ENCODE results near the gene GMFB.
"Not testable (repeated sequence)": the region's sequence is repeated elsewhere in the genome, so short reads cannot be mapped to it uniquely, and the experiment has no call there.

GMFB gene

GRCh38 chr14:54490445-54491175 lies 1.8 kb upstream of the GMFB start:
- DNase-seq: no peak

- DNase-seq: no peak
These were observed 1.1 kb upstream of the GMFB start for GRCh38 chr14:54489731-54490444.

GRCh38 chr14:54489318-54489683 lies 521 bp upstream of the GMFB start:
- DNase-seq: no peak

GRCh38 chr14:54488318-54488645 lies 498 bp downstream of the GMFB start:
- no peak for DNase-seq

- no peak for DNase-seq
These were observed 1.0 kb downstream of the GMFB start for GRCh38 chr14:54487771-54488170.

- DNase-seq: no peak
These were observed 2.1 kb downstream of the GMFB start for GRCh38 chr14:54486685-54487084.

- no peak for DNase-seq
These were observed 4.9 kb downstream of the GMFB start for GRCh38 chr14:54483846-54484245.

GRCh38 chr14:54483073-54483745 lies 5.6 kb downstream of the GMFB start:
- DNase-seq: no peak

- DNase-seq: no peak
These were observed 7.1 kb downstream of the GMFB start for GRCh38 chr14:54481695-54482094.

- no peak for DNase-seq
These were observed 7.8 kb downstream of the GMFB start for GRCh38 chr14:54480830-54481562.

GRCh38 chr14:54478636-54479215 lies 10.1 kb downstream of the GMFB start:
- no peak for DNase-seq

- no peak for DNase-seq
These were observed 12.9 kb downstream of the GMFB start for GRCh38 chr14:54475911-54476310.

GRCh38 chr14:54475187-54475899 lies 13.4 kb downstream of the GMFB start:
- DNase-seq: no peak

- no peak for DNase-seq
These were observed 14.5 kb downstream of the GMFB start for GRCh38 chr14:54474232-54474793.

GRCh38 chr14:54472315-54472714 lies 16.5 kb downstream of the GMFB start:
- no peak for DNase-seq

- no peak for DNase-seq
These were observed 17.1 kb downstream of the GMFB start for GRCh38 chr14:54471641-54472040.

- no peak for DNase-seq
These were observed 18.1 kb downstream of the GMFB start for GRCh38 chr14:54470701-54471100.

GRCh38 chr14:54467280-54467679 lies 21.5 kb downstream of the GMFB start:
- DNase-seq: no peak

- DNase-seq: no peak
These were observed 23.1 kb downstream of the GMFB start for GRCh38 chr14:54465654-54466053.

- DNase-seq: no peak
These were observed 26.7 kb downstream of the GMFB start for GRCh38 chr14:54462048-54462447.

- DNase-seq: no peak
These were observed 29.7 kb downstream of the GMFB start for GRCh38 chr14:54459106-54459505.

- DNase-seq: not testable (repeated sequence)
These were observed 30.2 kb downstream of the GMFB start for GRCh38 chr14:54458536-54458935.

Measured in SHP77 (cell line).